GM13977 (cell line): ENCODE data around the gene CASTOR1.

ENCODE experiments used
- DNase-seq: peaks from one replicate; pipeline ENCODE4 v3.0.0; 2012; ENCODE audit warnings: low spot score
- CTCF ChIP-seq: IDR thresholded peaks from 2 replicates; pipeline ENCODE4 v1.5.1; 2012; ENCODE audit warnings: mild to moderate bottlenecking, control low read depth; ENCODE audit not compliant: insufficient read depth; ENCODE audit errors: extremely low read depth, missing control alignments
- in situ Hi-C: fragments of 300-500 bp; cut with MboI; formaldehyde crosslinking; loops from one replicate; pipeline ENCODE4 v1.12.0; 2022; ENCODE audit warnings: low sequenced_read_pairs, low pct_unique_long_range_greater_than_20kb, mixed read lengths, inconsistent platforms; ENCODE audit not compliant: unreplicated experiment

The CASTOR1 gene

GRCh38 chr22:30247974-30248373, 41.3 kb downstream of the CASTOR1 start:
- in situ Hi-C loops = no loop called here
- no peak for DNase-seq
- no peak for TF ChIP-seq CTCF

GRCh38 chr22:30247561-30247960, 41.7 kb downstream of the CASTOR1 start:
- no peak for DNase-seq
- TF ChIP-seq CTCF = no peak
- in situ Hi-C loops = no loop called here

- no peak for TF ChIP-seq CTCF
- in situ Hi-C loops = no loop called here
- DNase-seq = no peak
Observed at GRCh38 chr22:30246814-30247376, 42.4 kb downstream of the CASTOR1 start.

- DNase-seq = peak; percentile 83
- in situ Hi-C loops = no loop called here
- peak; percentile 24 for TF ChIP-seq CTCF
Observed at GRCh38 chr22:30245985-30246813, 43.1 kb downstream of the CASTOR1 start, which contains the start of gene LIF. Gene LIF, minus strand, starts transcription at chr22:30246759. Its CDS starts 64 bp downstream, at chr22:30246695.

GRCh38 chr22:30245181-30245984, 43.9 kb downstream of the CASTOR1 start:
- TF ChIP-seq CTCF = no peak
- no peak for DNase-seq
- in situ Hi-C loops = no loop called here

GRCh38 chr22:30244641-30245040, 44.7 kb downstream of the CASTOR1 start:
- no peak for TF ChIP-seq CTCF
- no peak for DNase-seq
- in situ Hi-C loops = no loop called here
